ENCODE results near the gene RIMS4.

The RIMS4 gene

GRCh38 chr20:44810391-44811149, at the start of gene RIMS4:
Gene RIMS4, minus strand, starts transcription at chr20:44810546. Its CDS starts 275 bp downstream, at chr20:44810271.
- Histone ChIP-seq H3K27me3 (ENCODE audit: low read depth) (no peaks in the 10 kb centered on the region), H3K4me1 (peaks cover 3% of the 10 kb centered on the region; the same call in 1 of the 2 replicates), H3K36me3 (replicated peaks) (no peaks in the 10 kb centered on the region), H3K4me3 (peak within 1 kb of the TSS; percentile 29), H3K9me3 (no peaks in the 10 kb centered on the region)
- in situ Hi-C loops (cut with MboI; ENCODE audit: low sequenced_read_pairs) = no loop called here
- DNase-seq (ENCODE audit: low spot score in 2 of 2) = peak; percentile 23 to 63

DNA sequence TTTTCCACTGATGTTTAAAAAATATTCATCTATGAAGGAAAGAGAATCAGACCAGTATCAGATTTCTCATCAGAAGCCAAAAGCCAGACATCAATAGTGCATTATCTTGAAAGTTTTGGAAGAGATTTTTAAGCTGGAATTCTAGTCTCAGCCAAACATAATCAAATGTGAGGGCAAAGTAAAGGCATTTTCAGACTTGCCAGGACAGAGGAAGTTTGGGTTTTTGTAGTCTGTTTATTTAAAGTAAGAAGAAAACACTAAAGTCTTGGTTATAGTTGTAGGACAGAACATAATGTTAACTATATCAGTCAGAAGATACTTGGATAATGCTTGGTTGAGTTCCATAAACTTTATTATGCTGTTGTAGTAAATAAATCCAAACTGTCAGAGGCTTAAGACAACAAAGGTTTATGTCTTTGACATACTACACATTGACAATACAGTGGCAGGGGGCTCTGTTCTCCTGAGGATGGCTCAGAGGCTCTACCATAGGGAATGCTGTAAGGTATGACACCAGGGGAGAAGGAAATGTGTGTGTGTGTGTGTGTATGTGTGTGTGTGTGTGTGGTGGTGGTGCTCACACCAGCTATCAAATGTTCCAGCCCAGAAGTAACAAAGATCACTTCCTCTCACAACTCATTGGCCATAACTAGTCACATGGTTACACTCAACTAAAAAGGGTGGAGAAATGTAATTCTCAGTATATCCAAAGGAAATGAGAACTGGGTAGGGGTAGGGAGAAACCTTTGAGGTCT, 48.4 kb upstream of the RIMS4 start:
- H3K4me1 ChIP-seq = no peaks in the 10 kb centered on the region; the same call in 1 of the 2 replicates
- no peaks in the 10 kb centered on the region for H3K9me3 ChIP-seq
- in situ Hi-C loops (cut with MboI; ENCODE audit: low sequenced_read_pairs) = no loop called here
- DNase-seq (ENCODE audit: low spot score in 2 of 2) = no peak
- no peak overlapping the region for H3K4me3 ChIP-seq
- H3K27me3 ChIP-seq (ENCODE audit: low read depth) = no peaks in the 10 kb centered on the region
- H3K36me3 ChIP-seq (replicated peaks) = no peaks in the 10 kb centered on the region

GRCh38 chr20:44856856-44857448, 46.6 kb upstream of the RIMS4 start:
- in situ Hi-C loops (cut with MboI; ENCODE audit: low sequenced_read_pairs) = no loop called here
- no peak for DNase-seq (ENCODE audit: low spot score in 2 of 2)

GRCh38 chr20:44856442-44856841, 46.1 kb upstream of the RIMS4 start:
- H3K4me3 ChIP-seq = no peak overlapping the region
- in situ Hi-C loops (cut with MboI; ENCODE audit: low sequenced_read_pairs) = no loop called here

More at GRCh38 chr20:44856856-44857448, 46.6 kb upstream of the RIMS4 start:
- Histone ChIP-seq H3K27me3 (ENCODE audit: low read depth) (no peaks in the 10 kb centered on the region), H3K4me1 (no peaks in the 10 kb centered on the region), H3K36me3 (replicated peaks) (no peaks in the 10 kb centered on the region), H3K9me3 (no peaks in the 10 kb centered on the region), H3K4me3 (no peak overlapping the region)

GRCh38 chr20:44851545-44851944, 41.2 kb upstream of the RIMS4 start:
- H3K4me3 ChIP-seq = no peak overlapping the region
- H3K36me3 ChIP-seq (replicated peaks) = no peaks in the 10 kb centered on the region
- no peaks in the 10 kb centered on the region for H3K9me3 ChIP-seq
- no peaks in the 10 kb centered on the region for H3K27me3 ChIP-seq (ENCODE audit: low read depth)
- no peaks in the 10 kb centered on the region for H3K4me1 ChIP-seq
- in situ Hi-C loops (cut with MboI; ENCODE audit: low sequenced_read_pairs) = no loop called here
- no peak for DNase-seq (ENCODE audit: low spot score in 2 of 2)

More at GRCh38 chr20:44856442-44856841, 46.1 kb upstream of the RIMS4 start:
- Histone ChIP-seq H3K9me3 (no peaks in the 10 kb centered on the region), H3K4me1 (no peaks in the 10 kb centered on the region), H3K27me3 (ENCODE audit: low read depth) (no peaks in the 10 kb centered on the region), H3K36me3 (replicated peaks) (no peaks in the 10 kb centered on the region)
- DNase-seq (ENCODE audit: low spot score in 2 of 2) = no peak

DNA sequence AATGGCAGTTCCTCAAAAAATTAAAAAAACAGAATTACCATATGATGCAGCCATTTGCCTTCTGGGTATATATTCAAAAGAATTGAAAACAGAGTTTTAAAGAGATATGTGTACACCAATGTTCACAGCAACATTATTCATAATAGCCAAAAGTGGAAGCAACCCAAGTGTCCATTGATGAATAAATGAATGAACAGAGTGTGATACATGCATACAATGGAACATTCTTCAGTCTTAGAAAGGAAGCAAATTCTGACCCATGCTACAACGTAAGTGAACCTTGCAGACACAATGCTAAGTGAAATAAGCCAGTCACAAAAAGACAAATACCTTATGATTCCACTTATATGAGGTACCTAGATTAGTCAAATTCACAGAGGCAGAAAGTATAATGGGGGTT, 40.5 kb upstream of the RIMS4 start:
- Histone ChIP-seq H3K4me1 (no peaks in the 10 kb centered on the region), H3K9me3 (no peaks in the 10 kb centered on the region), H3K36me3 (replicated peaks) (no peaks in the 10 kb centered on the region), H3K27me3 (ENCODE audit: low read depth) (no peaks in the 10 kb centered on the region), H3K4me3 (no peak overlapping the region)
- in situ Hi-C loops (cut with MboI; ENCODE audit: low sequenced_read_pairs) = no loop called here
- no peak for DNase-seq (ENCODE audit: low spot score in 2 of 2)

DNA sequence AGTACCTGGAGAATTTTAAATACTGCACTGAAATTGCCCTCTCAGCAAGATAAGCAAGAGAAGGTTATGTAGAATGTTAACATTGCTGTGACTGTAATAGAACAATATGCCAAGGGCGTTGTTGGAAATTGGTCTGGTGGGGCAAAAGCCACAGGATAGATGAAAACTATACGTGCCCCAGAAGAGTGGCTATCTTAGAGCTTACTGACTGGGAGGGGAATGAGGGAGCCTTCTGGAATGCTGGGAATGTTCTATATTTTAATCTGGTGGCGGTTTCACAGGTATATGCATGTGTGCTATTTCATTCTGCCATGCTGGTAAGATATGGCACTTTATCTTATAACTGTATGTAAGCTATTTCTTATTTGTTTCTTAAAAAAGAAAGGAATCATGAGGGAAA, 39.9 kb upstream of the RIMS4 start:
- Histone ChIP-seq H3K36me3 (replicated peaks) (no peaks in the 10 kb centered on the region), H3K9me3 (no peaks in the 10 kb centered on the region), H3K27me3 (ENCODE audit: low read depth) (no peaks in the 10 kb centered on the region), H3K4me3 (no peak overlapping the region), H3K4me1 (no peaks in the 10 kb centered on the region)
- DNase-seq (ENCODE audit: low spot score in 2 of 2) = no peak
- in situ Hi-C loops (cut with MboI; ENCODE audit: low sequenced_read_pairs) = no loop called here

- no peaks in the 10 kb centered on the region for H3K9me3 ChIP-seq
- H3K27me3 ChIP-seq (ENCODE audit: low read depth) = no peaks in the 10 kb centered on the region
- H3K36me3 ChIP-seq (replicated peaks) = no peaks in the 10 kb centered on the region
- H3K4me3 ChIP-seq = no peak overlapping the region
- no peaks in the 10 kb centered on the region for H3K4me1 ChIP-seq
- in situ Hi-C loops (cut with MboI; ENCODE audit: low sequenced_read_pairs) = no loop called here
- DNase-seq (ENCODE audit: low spot score in 2 of 2) = no peak
These were observed 39.4 kb upstream of the RIMS4 start for GRCh38 chr20:44849703-44850102.

- in situ Hi-C loops (cut with MboI; ENCODE audit: low sequenced_read_pairs) = no loop called here
- H3K36me3 ChIP-seq (replicated peaks) = no peaks in the 10 kb centered on the region
These were observed 38.1 kb upstream of the RIMS4 start for GRCh38 chr20:44848254-44849015.

DNA sequence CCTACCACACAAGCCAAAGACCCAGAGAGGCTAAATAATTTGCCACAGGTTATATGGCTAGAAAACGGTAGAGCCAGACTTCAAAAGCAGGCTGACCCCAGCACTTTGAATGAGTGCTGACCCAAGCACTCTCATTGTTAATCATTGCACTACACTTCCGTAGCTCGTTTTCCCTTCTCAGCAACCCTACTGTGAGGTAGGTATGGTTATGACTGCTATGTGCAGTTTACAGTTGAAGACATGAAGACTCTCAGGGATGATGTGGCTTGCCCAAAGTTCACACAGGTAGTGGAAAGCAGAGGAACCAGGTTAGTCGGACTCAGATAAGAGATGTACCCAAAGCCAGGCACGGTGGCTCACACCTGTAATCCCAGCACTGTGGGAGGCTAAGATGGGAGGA, 33.5 kb upstream of the RIMS4 start:
- DNase-seq (ENCODE audit: low spot score in 2 of 2) = no peak
- 0 out of 2 replicates have a peak, but pooled peaks cover 3% of the 10 kb centered on the region for H3K9me3 ChIP-seq
- in situ Hi-C loops (cut with MboI; ENCODE audit: low sequenced_read_pairs) = no loop called here
- H3K27me3 ChIP-seq (ENCODE audit: low read depth) = peaks cover 6% of the 10 kb centered on the region
- H3K4me3 ChIP-seq = no peak overlapping the region
- H3K36me3 ChIP-seq (replicated peaks) = no peaks in the 10 kb centered on the region
- no peaks in the 10 kb centered on the region for H3K4me1 ChIP-seq

More at GRCh38 chr20:44848254-44849015, 38.1 kb upstream of the RIMS4 start:
- no peaks in the 10 kb centered on the region for H3K27me3 ChIP-seq (ENCODE audit: low read depth)
- no peaks in the 10 kb centered on the region for H3K4me1 ChIP-seq
- H3K9me3 ChIP-seq = no peaks in the 10 kb centered on the region
- no peak for DNase-seq (ENCODE audit: low spot score in 2 of 2)
- H3K4me3 ChIP-seq = no peak overlapping the region

DNA sequence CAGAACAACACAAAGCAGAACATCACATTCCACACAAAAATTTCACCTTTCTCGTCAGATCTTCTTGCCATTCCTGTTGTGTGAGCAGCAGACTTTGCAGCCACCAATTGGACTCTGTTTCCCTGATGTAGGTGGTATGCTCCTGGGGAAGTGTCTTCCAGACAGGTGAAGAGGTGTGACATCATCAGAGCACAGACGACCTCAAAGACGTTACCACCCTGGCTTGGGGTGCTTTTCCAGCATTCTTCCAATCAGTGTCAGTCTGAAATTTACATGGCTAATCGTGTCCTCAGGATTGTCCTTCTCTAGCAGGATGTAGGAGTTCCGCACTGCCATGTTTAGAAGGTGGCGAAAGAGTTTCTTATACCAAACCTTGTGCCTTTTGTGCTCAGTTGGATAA, 31.6 kb upstream of the RIMS4 start:
- DNase-seq (ENCODE audit: low spot score in 2 of 2) = no peak
- Histone ChIP-seq H3K4me1 (no peaks in the 10 kb centered on the region), H3K36me3 (replicated peaks) (no peaks in the 10 kb centered on the region), H3K9me3 (0 out of 2 replicates have a peak, but pooled peaks cover 3% of the 10 kb centered on the region), H3K4me3 (no peak overlapping the region), H3K27me3 (ENCODE audit: low read depth) (peaks cover 6% of the 10 kb centered on the region)
- in situ Hi-C loops (cut with MboI; ENCODE audit: low sequenced_read_pairs) = no loop called here

GRCh38 chr20:44840826-44841225, 30.5 kb upstream of the RIMS4 start:
- H3K9me3 ChIP-seq = 0 out of 2 replicates have a peak, but pooled peaks cover 3% of the 10 kb centered on the region
- no peak overlapping the region for H3K4me3 ChIP-seq
- in situ Hi-C loops (cut with MboI; ENCODE audit: low sequenced_read_pairs) = no loop called here
- no peak for DNase-seq (ENCODE audit: low spot score in 2 of 2)
- peaks cover 6% of the 10 kb centered on the region for H3K27me3 ChIP-seq (ENCODE audit: low read depth)
- no peaks in the 10 kb centered on the region for H3K4me1 ChIP-seq
- no peaks in the 10 kb centered on the region for H3K36me3 ChIP-seq (replicated peaks)

DNA sequence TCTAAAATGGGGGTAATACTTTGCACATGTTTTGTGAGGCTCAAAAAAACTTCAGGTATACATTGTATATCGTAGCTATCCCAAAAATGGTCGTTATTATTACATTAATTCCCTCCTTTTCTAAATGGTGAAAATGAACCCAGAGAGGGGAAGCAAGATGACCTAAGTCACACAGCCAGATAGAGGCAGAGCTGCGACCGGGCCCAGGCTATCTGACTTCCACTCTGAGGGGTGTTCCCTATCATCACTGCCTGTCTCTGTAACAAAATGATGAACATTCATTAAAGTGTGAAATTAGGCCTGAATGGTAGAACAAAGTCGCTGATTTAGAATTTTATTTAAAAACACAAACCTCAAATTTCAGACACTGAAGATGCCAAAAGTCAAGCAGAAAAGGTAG, 29.1 kb upstream of the RIMS4 start:
- Histone ChIP-seq H3K4me1 (no peaks in the 10 kb centered on the region), H3K27me3 (ENCODE audit: low read depth) (peaks cover 6% of the 10 kb centered on the region), H3K4me3 (no peak overlapping the region), H3K36me3 (replicated peaks) (no peaks in the 10 kb centered on the region), H3K9me3 (0 out of 2 replicates have a peak, but pooled peaks cover 3% of the 10 kb centered on the region)
- in situ Hi-C loops (cut with MboI; ENCODE audit: low sequenced_read_pairs) = no loop called here
- no peak for DNase-seq (ENCODE audit: low spot score in 2 of 2)
